Activated CD4-positive, alpha-beta T cell treated with anti-CD3 and anti-CD28 coated beads for 36 hours (primary cell): ENCODE results near the gene UBIAD1. TPM values are rescaled to one million over a fixed set of nuclear protein-coding genes. Genes with fewer than 3 reads are reported as not detected.

Experiments used
- ATAC-seq: fragments of 200-7000 bp; cut with Tn5 transposase; one replicate; pipeline ENCODE4 v1.10.0; 2021; ENCODE audit warnings: mild to moderate bottlenecking, moderate library complexity
- CTCF ChIA-PET: fragments of 350-600 bp; sonication (Branson Sonifier 250); formaldehyde crosslinking; loops from one replicate; lab custom pipeline; 2021; ENCODE audit warnings: antibody characterized with exemption; lab: Charles Lee
- POLR2A ChIA-PET: fragments of 350-600 bp; sonication (Branson Sonifier 250); formaldehyde crosslinking; loops from one replicate; lab custom pipeline; 2021; ENCODE audit warnings: antibody characterized with exemption, inconsistent platforms; lab: Charles Lee
- DNase-seq: peaks from one replicate; pipeline ENCODE4 v3.0.0-alpha.2; 2020
- H3K27ac Mint-ChIP-seq: one replicate; pipeline ENCODE4 v1.8.0; 2021; ENCODE audit warnings: mixed read lengths
- H3K27me3 Mint-ChIP-seq: one replicate; pipeline ENCODE4 v1.8.0; 2021; ENCODE audit warnings: mixed read lengths
- H3K36me3 Mint-ChIP-seq: one replicate; pipeline ENCODE4 v1.8.0; 2021; ENCODE audit warnings: low read depth, mixed read lengths
- H3K4me1 Mint-ChIP-seq: one replicate; pipeline ENCODE4 v1.8.0; 2021; ENCODE audit warnings: mixed read lengths
- H3K4me3 Mint-ChIP-seq: one replicate; pipeline ENCODE4 v1.8.0; 2021; ENCODE audit warnings: mild to moderate bottlenecking, moderate library complexity, mixed read lengths
- H3K9me3 Mint-ChIP-seq: one replicate; pipeline ENCODE4 v1.8.0; 2021; ENCODE audit warnings: low read depth, mixed read lengths
- intact Hi-C, 2 experiments: fragments of 100-400 bp; cut with DNase I in 1 of 2; cut with micrococcal nuclease in 1 of 2; formaldehyde crosslinking; loops; one replicate each; pipeline versions ENCODE4 v1.14.2 to v1.15.1; 2022 to 2024; cut with DNase I, micrococcal nuclease
- total RNA-seq, 2 experiments: library from RNA; stranded (reverse); gene quantifications; one replicate each; pipeline ENCODE4 v1.2.3, GENCODE V29; 2021

The UBIAD1 gene
- total RNA-seq, 2 experiments from 2014 or later, result 29.2 to 32.0 TPM

DNA sequence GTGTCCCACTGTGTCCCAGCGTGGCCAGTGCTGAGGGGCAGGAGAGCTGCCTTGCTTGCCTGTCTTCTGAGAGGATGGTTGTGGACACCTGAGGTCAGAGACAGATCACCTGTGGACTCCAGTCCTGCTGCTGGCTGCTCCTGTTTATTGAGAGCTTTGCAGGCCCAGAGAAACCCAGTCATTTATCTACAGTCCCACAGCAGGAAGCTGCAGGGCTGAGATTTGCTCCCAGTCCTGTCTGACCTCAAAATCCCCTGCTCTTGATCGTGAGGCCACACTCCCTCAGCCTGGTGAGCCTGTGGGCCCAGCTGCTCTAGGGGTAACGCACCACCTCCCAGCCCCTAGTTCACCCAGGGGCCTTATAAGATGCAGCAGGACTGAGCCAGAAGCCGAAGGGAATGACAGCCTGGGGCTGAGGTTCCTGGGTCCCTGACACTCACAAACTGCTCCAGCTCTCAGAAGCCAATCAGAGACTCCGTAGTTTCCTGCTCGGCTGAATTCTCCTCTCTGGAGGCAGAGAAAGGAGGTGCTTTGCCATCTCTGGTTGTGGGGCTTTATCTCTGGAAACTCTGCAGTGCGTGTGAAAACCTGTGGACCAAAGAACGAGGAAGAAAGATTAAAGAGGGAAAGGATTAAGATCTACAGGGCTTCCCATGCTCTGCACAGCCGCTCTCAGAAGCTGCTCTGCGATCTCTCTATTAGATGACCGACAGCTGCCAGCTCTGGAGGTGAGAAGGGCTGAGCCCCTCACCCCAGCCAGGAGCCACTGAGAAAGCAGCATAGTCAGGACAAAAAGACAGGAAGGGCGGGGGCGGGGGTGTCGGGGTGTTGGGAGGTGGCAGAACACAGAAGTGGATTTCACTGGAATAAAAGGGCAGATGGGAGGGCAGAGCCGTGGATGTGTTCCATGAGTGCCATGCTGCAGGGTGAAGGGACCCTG, 39.1 kb downstream of the UBIAD1 start:
- DNase-seq (no peak), ATAC-seq (no peak)
- Mint-ChIP-seq H3K4me3 (no peak overlapping the region), H3K27me3 (no peaks in the 10 kb centered on the region), H3K27ac (no peak overlapping the region), H3K4me1 (peaks cover 9% of the 10 kb centered on the region), H3K9me3 (no peaks in the 10 kb centered on the region), H3K36me3 (no peaks in the 10 kb centered on the region)
- ChIA-PET POLR2A (no interaction called here), CTCF (interaction anchor here (0.6 kb wide), 1 partner anchor 620 kb away, joined by 3 read pairs; no protein-coding TSS in a partner anchor)
- intact Hi-C loops, result no loop called here

GRCh38 chr1:11314959-11315358, 42.0 kb downstream of the UBIAD1 start:
- Mint-ChIP-seq H3K36me3 (no peaks in the 10 kb centered on the region), H3K27ac (no peak overlapping the region), H3K4me3 (no peak overlapping the region), H3K27me3 (no peaks in the 10 kb centered on the region), H3K9me3 (no peaks in the 10 kb centered on the region), H3K4me1 (peaks cover 9% of the 10 kb centered on the region)
- ChIA-PET CTCF (interaction anchor here (1.1 kb wide), 2 partner anchors 17 to 331 kb away, joined by 3 read pairs; no protein-coding TSS in a partner anchor), POLR2A (interaction anchor here (0.6 kb wide), 1 partner anchor 19 kb away, joined by 4 read pairs; no protein-coding TSS in a partner anchor)
- intact Hi-C loops, result no loop called here
- no peak for DNase-seq
- ATAC-seq, result no peak

GRCh38 chr1:11316701-11317100, 43.7 kb downstream of the UBIAD1 start:
- no peak for DNase-seq
- Mint-ChIP-seq H3K4me1 (peaks cover 9% of the 10 kb centered on the region), H3K27me3 (no peaks in the 10 kb centered on the region), H3K27ac (no peak overlapping the region), H3K9me3 (no peaks in the 10 kb centered on the region), H3K4me3 (no peak overlapping the region), H3K36me3 (no peaks in the 10 kb centered on the region)
- CTCF ChIA-PET, result interaction anchor here (0.6 kb wide), 1 partner anchor 48 kb away, joined by 3 read pairs; no protein-coding TSS in a partner anchor
- POLR2A ChIA-PET, result interaction anchor here (0.7 kb wide), 1 partner anchor 9 kb away, joined by 3 read pairs; no protein-coding TSS in a partner anchor
- intact Hi-C loops, result no loop called here
- ATAC-seq, result no peak

GRCh38 chr1:11318982-11319381, 46.0 kb downstream of the UBIAD1 start:
- Mint-ChIP-seq H3K27ac (no peak overlapping the region), H3K36me3 (no peaks in the 10 kb centered on the region), H3K27me3 (no peaks in the 10 kb centered on the region), H3K4me1 (no peaks in the 10 kb centered on the region), H3K9me3 (no peaks in the 10 kb centered on the region), H3K4me3 (no peak overlapping the region)
- DNase-seq (no peak), ATAC-seq (no peak)
- ChIA-PET POLR2A (no interaction called here), CTCF (interaction anchor here (1.5 kb wide), 1 partner anchor 327 kb away, joined by 4 read pairs; no protein-coding TSS in a partner anchor)
- intact Hi-C loops, result no loop called here

DNA sequence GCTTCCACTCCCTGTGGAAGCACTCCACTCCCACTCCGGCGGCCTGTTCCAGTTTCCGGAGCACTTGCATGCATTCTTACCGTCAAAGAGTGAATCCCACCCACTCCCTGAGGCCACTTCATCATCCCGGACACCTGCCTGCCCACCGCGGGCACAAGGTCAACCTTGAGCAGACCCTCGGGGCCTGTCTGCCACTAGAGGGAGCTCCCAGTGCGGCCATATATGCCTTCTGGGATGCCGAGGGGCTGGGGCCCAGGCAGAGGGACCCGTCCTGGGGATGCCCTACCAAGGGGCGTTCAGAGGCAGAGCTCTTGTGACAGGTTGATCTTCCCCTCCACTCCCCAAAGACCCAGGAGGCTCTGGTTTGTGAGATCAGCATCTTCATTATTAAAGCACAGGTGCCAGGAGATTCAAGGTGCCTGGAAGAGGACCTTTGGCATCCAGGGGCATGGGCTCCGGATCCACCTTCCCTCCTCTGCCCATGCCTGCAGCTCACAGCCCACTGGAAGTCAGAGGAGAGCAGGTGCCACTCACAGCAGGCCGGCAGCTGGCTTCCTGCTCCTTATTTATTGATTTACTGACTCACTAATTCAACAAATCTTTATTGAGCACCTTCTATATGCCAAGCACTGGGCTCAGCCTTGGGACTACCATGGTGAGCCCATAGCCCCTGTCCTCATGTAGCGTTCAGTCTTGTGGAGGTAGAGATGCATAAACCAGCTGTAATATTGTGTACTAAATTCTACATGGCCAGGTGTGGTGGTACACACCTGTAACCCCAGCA, 47.3 kb downstream of the UBIAD1 start:
- no peak overlapping the region for H3K27ac Mint-ChIP-seq
- POLR2A ChIA-PET, result no interaction called here
- peak; percentile 57 for ATAC-seq
- H3K4me1 Mint-ChIP-seq, result no peaks in the 10 kb centered on the region
- H3K9me3 Mint-ChIP-seq, result no peaks in the 10 kb centered on the region
- H3K27me3 Mint-ChIP-seq, result no peaks in the 10 kb centered on the region
- H3K4me3 Mint-ChIP-seq, result no peak overlapping the region
- CTCF ChIA-PET, result interaction anchor here (0.6 to 1.5 kb wide), 8 partner anchors 9 to 453 kb away, joined by 3 to 4 read pairs (median 3); no protein-coding TSS in a partner anchor
- H3K36me3 Mint-ChIP-seq, result no peaks in the 10 kb centered on the region
- DNase-seq, result peak; percentile 63
- intact Hi-C loops, result loop anchor here in 1 of 2 experiments (1.0 kb wide), 1 partner anchor 322 kb away; no protein-coding TSS in a partner anchor

DNA sequence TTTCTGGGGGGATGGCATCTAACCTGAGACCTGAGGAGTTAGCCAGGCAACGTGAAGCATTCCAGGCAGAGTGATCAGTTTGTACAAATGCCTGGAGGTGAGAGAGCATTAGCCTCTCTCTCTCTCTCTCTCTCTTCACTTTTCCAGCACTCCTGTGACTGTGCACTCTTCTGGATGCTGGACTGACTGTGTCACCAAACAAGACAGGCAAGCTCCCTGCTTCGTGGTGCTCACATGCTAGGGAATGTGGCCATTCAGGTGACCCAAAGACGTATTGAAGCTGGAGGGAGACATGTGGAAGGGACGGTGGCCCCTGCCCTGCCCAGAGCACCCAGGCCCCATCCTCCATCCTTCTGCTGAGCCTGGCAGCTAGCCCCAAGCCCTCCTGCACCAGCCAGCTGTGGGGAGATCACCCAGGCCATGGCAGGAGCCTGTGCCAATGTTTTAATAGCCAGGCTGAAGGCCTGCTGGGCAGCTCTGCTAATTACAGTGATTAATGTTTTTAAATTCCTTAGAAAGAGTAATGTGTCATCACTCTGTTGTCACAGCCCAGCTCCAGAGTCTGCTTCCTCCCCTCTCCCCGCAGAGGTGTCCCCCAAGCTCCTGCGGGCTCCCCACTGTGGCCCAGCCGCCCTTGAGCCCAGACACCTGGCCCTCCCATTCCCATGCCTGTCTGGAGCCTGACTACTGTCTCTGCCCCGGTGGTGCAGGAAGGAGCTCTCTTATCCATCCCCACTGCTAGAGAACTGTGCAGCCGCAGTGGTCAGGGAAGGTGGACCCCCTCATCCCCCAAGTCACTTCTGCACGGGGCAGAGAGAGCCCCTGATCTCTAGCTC, 48.9 kb downstream of the UBIAD1 start:
- intact Hi-C loops, result no loop called here
- no peak overlapping the region for H3K4me3 Mint-ChIP-seq
- no peak for ATAC-seq
- no peak for DNase-seq
- no peaks in the 10 kb centered on the region for H3K36me3 Mint-ChIP-seq
- CTCF ChIA-PET, result interaction anchor here (0.6 to 0.7 kb wide), 2 partner anchors 31 to 80 kb away, joined by 3 read pairs; no protein-coding TSS in a partner anchor
- H3K9me3 Mint-ChIP-seq, result no peaks in the 10 kb centered on the region
- POLR2A ChIA-PET, result no interaction called here
- no peak overlapping the region for H3K27ac Mint-ChIP-seq
- H3K4me1 Mint-ChIP-seq, result no peaks in the 10 kb centered on the region
- no peaks in the 10 kb centered on the region for H3K27me3 Mint-ChIP-seq

- POLR2A ChIA-PET, result no interaction called here
- no peak overlapping the region for H3K4me3 Mint-ChIP-seq
- CTCF ChIA-PET, result no interaction called here
- H3K9me3 Mint-ChIP-seq, result no peaks in the 10 kb centered on the region
- ATAC-seq, result no peak
- no peaks in the 10 kb centered on the region for H3K27me3 Mint-ChIP-seq
- no peak overlapping the region for H3K27ac Mint-ChIP-seq
- intact Hi-C loops, result no loop called here
- no peaks in the 10 kb centered on the region for H3K4me1 Mint-ChIP-seq
- no peak for DNase-seq
- no peaks in the 10 kb centered on the region for H3K36me3 Mint-ChIP-seq
Measured at GRCh38 chr1:11324567-11325165, 51.7 kb downstream of the UBIAD1 start.

GRCh38 chr1:11326070-11326469, 53.1 kb downstream of the UBIAD1 start:
- ChIA-PET POLR2A (interaction anchor here (0.6 kb wide), 1 partner anchor 9 kb away, joined by 3 read pairs; no protein-coding TSS in a partner anchor), CTCF (interaction anchor here (1.4 kb wide), 1 partner anchor 320 kb away, joined by 4 read pairs; no protein-coding TSS in a partner anchor)
- H3K9me3 Mint-ChIP-seq, result no peaks in the 10 kb centered on the region
- H3K27ac Mint-ChIP-seq, result no peak overlapping the region
- no peaks in the 10 kb centered on the region for H3K27me3 Mint-ChIP-seq
- intact Hi-C loops, result no loop called here
- H3K4me3 Mint-ChIP-seq, result no peak overlapping the region
- DNase-seq (no peak), ATAC-seq (no peak)
- no peaks in the 10 kb centered on the region for H3K36me3 Mint-ChIP-seq
- no peaks in the 10 kb centered on the region for H3K4me1 Mint-ChIP-seq

- Mint-ChIP-seq H3K9me3 (no peaks in the 10 kb centered on the region), H3K27me3 (no peaks in the 10 kb centered on the region), H3K36me3 (no peaks in the 10 kb centered on the region), H3K27ac (no peak overlapping the region), H3K4me3 (no peak overlapping the region), H3K4me1 (no peaks in the 10 kb centered on the region)
- POLR2A ChIA-PET, result no interaction called here
- ATAC-seq (no peak), DNase-seq (no peak)
- CTCF ChIA-PET, result no interaction called here
- intact Hi-C loops, result no loop called here
Measured at GRCh38 chr1:11328444-11328843, 55.4 kb downstream of the UBIAD1 start.

- Mint-ChIP-seq H3K36me3 (no peaks in the 10 kb centered on the region), H3K27me3 (no peaks in the 10 kb centered on the region), H3K4me3 (no peak overlapping the region), H3K9me3 (no peaks in the 10 kb centered on the region), H3K4me1 (no peaks in the 10 kb centered on the region), H3K27ac (no peak overlapping the region)
- ATAC-seq, result no peak
- DNase-seq, result no peak
- CTCF ChIA-PET, result no interaction called here
- intact Hi-C loops, result no loop called here
- POLR2A ChIA-PET, result no interaction called here
Measured at GRCh38 chr1:11330411-11330810, 57.4 kb downstream of the UBIAD1 start.
